H1 (cell line): ENCODE data around the gene FREM1.

Source experiments
- CTCF ChIP-seq, 3 experiments: IDR thresholded peaks; 1 replicate in 2 of 3; 2 replicates in 1 of 3; pipeline versions ENCODE4 v1.5.1 to v1.6.1; 2011; ENCODE audit warnings: low read length in 3 of 3, mild to moderate bottlenecking in 3 of 3, inconsistent platforms in 2 of 3, low read depth in 1 of 3, moderate library complexity in 1 of 3; ENCODE audit not compliant: insufficient read depth in 1 of 3; ENCODE audit errors: control extremely low read depth in 1 of 3
- GABPA ChIP-seq: IDR thresholded peaks from 2 replicates; pipeline ENCODE4 v1.6.1; 2011; ENCODE audit warnings: mild to moderate bottlenecking, low read length, moderate library complexity, borderline replicate concordance; ENCODE audit not compliant: insufficient read depth
- JUND ChIP-seq: IDR thresholded peaks from 2 replicates; pipeline ENCODE4 v1.6.1; 2011; ENCODE audit warnings: mild to moderate bottlenecking, improper control_type of control experiment, low read length
- KDM1A ChIP-seq: fragments of 200-600, 300-600 bp; sonication (generic); IDR thresholded peaks from 2 replicates; pipeline ENCODE4 v1.7.1; 2016; ENCODE audit warnings: mild to moderate bottlenecking, low read length, borderline replicate concordance
- POLR2A ChIP-seq, 2 experiments: IDR thresholded peaks; 1 replicate in 1 of 2; 2 replicates in 1 of 2; pipeline ENCODE4 v1.6.1; 2011; ENCODE audit warnings: low read depth in 2 of 2, low read length in 2 of 2, mild to moderate bottlenecking in 2 of 2; ENCODE audit errors: control extremely low read depth in 1 of 2
- SP2 ChIP-seq: IDR thresholded peaks from 2 replicates; pipeline ENCODE4 v1.6.1; 2012; ENCODE audit warnings: mild to moderate bottlenecking, low read length, inconsistent platforms
- TF ChIP-seq, protein P1 (sequence below): IDR thresholded peaks from 2 replicates; pipeline ENCODE4 v1.6.1; 2012; ENCODE audit warnings: inconsistent platforms

- no peak for TF ChIP-seq KDM1A
- TF ChIP-seq POLR2A (IDR thresholded peaks at IDR 0.05; ENCODE audit: control extremely low read depth in 1 of 2, low read depth in 2 of 2, low read length in 2 of 2), result no peak
- no peak for TF ChIP-seq CTCF (IDR thresholded peaks at IDR 0.05; ENCODE audit: control extremely low read depth in 1 of 3, insufficient read depth in 1 of 3, low read depth in 1 of 3, low read length in 3 of 3)
- TF ChIP-seq JUND, result no peak
- no peak for TF ChIP-seq GABPA
- TF ChIP-seq, protein P1, sequence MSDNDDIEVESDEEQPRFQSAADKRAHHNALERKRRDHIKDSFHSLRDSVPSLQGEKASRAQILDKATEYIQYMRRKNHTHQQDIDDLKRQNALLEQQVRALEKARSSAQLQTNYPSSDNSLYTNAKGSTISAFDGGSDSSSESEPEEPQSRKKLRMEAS, result no peak
- TF ChIP-seq SP2, result no peak
Measured at GRCh38 chr9:14752871-14753270, 157.4 kb downstream of the FREM1 start.
